ENCODE measurements around the gene MYO1A.
"Not testable (repeated sequence)": the region's sequence is repeated elsewhere in the genome, so short reads cannot be mapped to it uniquely, and the experiment has no call there.

Gene MYO1A

DNA sequence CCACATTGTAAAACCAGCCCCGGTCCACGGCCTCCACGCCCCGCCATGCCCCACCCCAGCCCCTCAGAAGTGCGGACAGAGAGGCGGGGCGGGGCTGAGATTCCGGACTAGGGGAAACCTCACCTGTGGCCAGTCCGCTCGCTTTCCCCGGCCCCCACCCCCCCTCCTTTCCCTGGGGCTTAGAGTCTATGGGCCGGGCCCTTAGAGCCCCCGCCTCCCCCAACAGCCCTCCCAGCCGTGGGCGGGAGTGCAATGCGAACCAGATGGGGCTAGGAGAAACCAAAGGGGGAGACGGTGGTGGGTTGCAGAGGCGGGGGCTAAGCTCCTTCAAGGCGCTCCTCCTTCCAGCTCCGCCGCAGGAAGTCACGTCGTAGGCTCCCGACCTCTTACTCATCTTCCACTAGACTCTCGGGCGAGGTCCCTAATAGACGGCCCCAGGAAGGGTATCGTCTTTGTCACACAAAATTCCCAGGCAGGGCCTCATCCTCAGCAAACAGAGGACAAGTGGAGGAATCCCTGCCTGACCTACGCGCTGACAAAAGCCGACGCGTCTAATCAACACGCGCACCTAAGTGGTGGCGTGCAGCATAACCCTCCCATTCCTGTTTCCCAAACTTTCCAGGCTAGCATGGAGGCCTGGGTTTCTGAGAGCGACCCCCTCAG is 37.9 kb upstream of the MYO1A start:
- peak; percentile 89 to 93 for DNase-seq (ENCODE audit: extremely low read depth in 1 of 2, low read depth in 1 of 2)

GRCh38 chr12:57087010-57087690 is 37.2 kb upstream of the MYO1A start:
- peak; percentile 91 to 92 for DNase-seq (ENCODE audit: extremely low read depth in 1 of 2, low read depth in 1 of 2)

DNA sequence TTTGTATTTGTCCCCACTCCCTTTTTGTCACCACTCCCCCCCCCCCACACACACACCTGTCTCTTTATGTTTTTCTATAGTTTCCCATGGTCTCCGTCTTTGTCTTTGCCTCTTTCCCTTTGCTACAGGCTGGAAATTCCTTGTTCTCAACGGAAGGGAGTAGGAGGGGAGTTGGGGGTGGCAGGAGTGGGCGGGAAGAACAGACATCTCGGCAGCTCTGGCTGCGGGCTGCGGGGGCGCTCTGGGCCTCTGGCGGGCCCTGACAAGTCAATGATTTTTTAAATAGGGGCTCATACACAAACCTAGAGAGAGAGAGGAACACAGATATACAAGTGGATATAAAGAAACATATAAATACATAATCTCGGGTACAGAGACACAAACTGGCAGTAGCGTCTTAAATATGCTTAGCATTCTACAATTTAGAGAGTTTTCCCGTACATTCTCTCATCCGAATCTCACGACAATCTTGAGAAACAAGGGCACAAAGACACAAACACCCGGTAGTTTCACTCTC is 36.6 kb upstream of the MYO1A start:
- peak in 1 of 2 donors; percentile 52 for DNase-seq (ENCODE audit: extremely low read depth in 1 of 2, low read depth in 1 of 2)

DNA sequence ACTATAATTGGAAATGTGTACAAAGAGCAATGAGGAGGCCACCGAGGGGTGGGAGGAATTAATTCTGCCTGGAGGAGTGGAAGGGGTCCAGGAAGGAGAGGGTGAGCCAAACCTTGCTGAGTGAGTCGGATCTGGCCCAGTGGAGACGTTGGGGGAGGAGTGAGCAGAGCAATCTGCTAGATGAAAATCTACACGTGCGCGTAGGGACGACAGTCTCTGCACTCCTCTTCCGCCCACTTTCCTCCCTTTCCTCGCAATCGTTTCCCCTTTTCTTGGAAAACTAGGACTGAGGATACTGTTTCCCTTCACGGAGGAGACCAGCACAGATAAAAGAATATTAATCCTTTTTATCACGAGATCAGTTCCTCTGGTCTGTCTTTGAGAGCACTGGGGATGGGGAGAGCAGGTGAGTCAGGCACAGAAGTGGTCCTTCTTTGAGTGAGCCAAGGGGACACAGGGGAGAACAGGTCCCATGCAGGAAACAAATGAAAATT is 36.1 kb upstream of the MYO1A start:
- peak in 1 of 2 donors; percentile 45 for DNase-seq (ENCODE audit: extremely low read depth in 1 of 2, low read depth in 1 of 2)

- no peak for DNase-seq (ENCODE audit: extremely low read depth in 1 of 2, low read depth in 1 of 2)
Observed at GRCh38 chr12:57080855-57081254, 30.9 kb upstream of the MYO1A start.

DNA sequence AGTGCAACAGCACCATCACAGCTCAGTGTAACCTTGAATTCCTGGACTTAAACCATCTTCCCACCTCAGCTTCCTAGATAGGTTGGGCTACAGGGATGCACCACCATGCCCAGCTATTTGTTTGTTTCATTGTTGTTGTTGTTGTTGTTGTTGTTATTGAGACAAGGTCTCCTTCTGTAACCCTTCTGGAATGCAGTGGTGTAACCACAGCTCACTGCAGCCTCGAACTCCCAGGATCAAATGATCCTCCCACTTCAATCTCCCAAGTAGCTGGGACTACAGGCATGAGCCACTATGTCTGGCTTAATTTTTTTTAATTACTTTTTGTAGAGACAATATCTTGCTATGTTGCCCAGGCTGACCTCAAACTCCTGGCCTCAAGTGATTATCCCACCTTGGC is 29.9 kb upstream of the MYO1A start:
- no peak for DNase-seq (ENCODE audit: extremely low read depth in 1 of 2, low read depth in 1 of 2)

- DNase-seq (ENCODE audit: extremely low read depth in 1 of 2, low read depth in 1 of 2), result peak; percentile 89 to 96
Observed at GRCh38 chr12:57078519-57079404, 28.8 kb upstream of the MYO1A start, which contains the start of gene NEMP1. Gene NEMP1 (minus strand): TSS chr12:57078791. CDS start chr12:57078745, 46 bp downstream.

DNA sequence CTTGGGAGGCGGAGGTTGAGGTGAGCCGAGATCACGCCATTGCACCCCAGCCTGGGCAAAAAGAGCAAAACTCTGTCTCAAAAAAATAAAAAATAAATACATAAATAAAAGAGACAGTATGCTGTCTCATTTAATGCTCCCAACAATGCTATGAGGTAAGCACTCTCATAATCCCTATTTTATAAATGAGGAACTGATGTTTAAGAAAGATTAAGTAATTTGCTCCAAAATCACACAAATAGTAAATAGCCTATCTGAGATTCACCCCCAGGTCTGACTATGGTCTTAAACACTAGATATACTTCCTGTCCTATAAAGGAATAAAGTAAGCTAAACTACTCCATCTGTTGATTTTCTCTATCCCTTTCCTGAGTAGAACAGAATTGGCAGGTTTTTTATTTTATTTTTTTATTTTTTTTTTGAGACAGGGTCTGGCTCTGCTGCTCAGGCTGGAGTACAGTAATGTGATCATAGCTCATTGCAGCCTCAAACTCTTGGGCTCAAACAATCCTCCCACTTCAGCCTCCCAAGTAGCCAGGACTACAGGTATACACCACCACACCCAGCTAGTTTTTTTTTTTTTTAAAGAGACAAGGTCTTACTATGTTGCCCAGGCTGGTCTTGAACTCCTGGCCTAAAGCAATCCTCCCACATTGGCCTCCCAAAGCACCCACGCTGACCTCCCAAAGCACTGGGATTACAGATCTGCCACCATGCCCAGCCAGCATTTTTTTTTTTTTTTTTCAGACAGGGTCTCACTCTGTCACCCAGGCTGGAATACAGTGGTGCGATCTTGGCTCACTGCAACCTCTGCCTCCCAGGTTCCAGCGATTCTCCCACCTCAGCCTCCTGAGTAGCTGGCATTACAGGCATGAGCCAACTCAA is 23.9 kb upstream of the MYO1A start:
- not testable (repeated sequence) for DNase-seq (ENCODE audit: extremely low read depth in 1 of 2, low read depth in 1 of 2)

- no peak for DNase-seq (ENCODE audit: extremely low read depth in 1 of 2, low read depth in 1 of 2)
Observed at GRCh38 chr12:57072661-57073060, 22.7 kb upstream of the MYO1A start.

GRCh38 chr12:57069523-57069922 is 19.6 kb upstream of the MYO1A start:
- DNase-seq (ENCODE audit: extremely low read depth in 1 of 2, low read depth in 1 of 2), result peak in 1 of 2 donors; percentile 49

GRCh38 chr12:57066245-57066644 is 16.3 kb upstream of the MYO1A start:
- DNase-seq (ENCODE audit: extremely low read depth in 1 of 2, low read depth in 1 of 2), result no peak

DNA sequence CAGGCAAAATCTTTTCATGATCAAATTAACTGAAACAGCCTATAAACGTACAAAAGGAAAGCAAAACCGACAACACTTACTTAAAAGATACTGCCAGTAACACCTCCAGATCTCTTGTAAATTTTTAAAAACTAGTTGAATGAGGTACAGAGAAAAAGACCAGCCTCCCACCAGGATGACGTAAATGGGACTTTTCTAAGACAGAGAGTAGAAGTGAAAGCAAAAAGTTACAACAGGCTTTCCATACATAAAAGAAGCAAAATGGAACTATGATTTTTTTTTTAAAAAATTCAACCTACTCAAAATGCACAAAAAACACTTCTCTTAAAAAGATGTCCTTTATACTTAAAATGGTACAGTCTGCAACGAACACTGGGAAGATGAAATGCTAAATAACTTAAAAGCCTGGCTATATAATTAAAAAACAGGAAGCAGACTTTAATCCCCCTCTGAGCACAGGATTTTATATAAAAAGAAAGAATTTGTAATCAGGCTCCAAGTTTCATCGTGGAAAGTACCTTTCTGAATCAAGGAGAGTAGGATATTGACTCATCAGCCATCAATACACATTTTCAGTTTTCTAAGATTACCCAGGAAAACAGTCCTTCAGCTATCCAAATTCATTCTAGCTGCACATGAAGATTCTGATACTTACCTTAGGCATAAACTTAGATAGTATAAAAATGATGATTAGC is 14.2 kb upstream of the MYO1A start:
- peak in 1 of 2 donors; percentile 46 for DNase-seq (ENCODE audit: extremely low read depth in 1 of 2, low read depth in 1 of 2)

DNA sequence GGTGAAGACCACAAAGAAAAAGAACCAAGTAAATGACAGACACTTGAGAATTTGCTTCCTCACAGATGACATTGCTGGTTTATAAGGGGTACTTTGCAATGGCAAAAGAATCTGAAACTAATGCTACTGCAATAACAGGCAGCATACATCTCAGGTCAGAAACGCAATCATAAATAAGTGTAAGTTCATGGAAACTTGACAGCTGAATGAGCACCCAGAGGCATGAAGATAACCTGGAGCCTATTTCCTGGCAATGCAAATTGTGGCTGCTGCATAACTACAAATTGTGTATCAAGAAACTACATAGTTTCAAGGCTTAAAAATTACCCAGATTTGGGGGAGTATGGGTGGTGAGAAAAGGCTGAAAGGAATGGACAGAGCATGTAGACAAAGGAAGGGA is 8.5 kb upstream of the MYO1A start:
- no peak for DNase-seq (ENCODE audit: extremely low read depth in 1 of 2, low read depth in 1 of 2)

GRCh38 chr12:57057067-57057751 is 7.3 kb upstream of the MYO1A start:
- no peak for DNase-seq (ENCODE audit: extremely low read depth in 1 of 2, low read depth in 1 of 2)

DNA sequence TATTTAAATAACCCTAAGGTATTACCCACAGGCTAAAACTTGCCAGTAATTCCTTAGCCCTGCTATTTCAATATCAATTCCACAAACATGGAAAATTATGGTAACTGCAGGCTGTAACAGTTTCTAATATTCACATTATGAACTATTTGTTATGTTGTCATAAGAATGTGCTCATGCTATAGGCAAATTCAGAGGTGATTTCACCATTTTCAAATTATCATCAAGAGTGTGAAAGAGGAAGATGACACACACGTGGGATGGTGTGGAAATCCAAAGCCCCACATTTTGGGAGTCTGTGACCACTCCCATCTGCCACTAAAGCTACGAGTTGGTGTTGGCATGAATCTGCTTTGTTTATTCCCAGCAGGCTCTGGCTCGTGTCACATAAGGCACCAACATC is 5.9 kb upstream of the MYO1A start:
- DNase-seq (ENCODE audit: extremely low read depth in 1 of 2, low read depth in 1 of 2), result no peak

- DNase-seq (ENCODE audit: extremely low read depth in 1 of 2, low read depth in 1 of 2), result not testable (repeated sequence)
Observed at GRCh38 chr12:57053901-57054300, 4.0 kb upstream of the MYO1A start.

DNA sequence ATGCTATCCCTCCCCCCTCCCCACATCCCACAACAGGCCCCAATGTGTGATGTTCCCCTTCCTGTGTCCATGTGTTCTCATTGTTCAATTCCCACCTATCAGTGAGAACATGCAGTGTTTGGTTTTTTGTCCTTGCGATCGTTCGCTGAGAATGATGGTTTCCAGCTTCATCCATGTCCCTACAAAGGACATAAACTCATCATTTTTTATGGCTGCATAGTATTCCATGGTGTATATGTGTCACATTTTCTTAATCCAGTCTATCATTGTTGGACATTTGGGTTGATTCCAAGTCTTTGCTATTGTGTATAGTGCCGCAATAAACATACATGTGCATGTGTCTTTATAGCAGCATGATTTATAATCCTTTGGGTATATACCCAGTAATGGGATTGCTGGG is 3.2 kb upstream of the MYO1A start:
- not testable (repeated sequence) for DNase-seq (ENCODE audit: extremely low read depth in 1 of 2, low read depth in 1 of 2)

GRCh38 chr12:57051011-57051410 is 1.1 kb upstream of the MYO1A start:
- DNase-seq (ENCODE audit: extremely low read depth in 1 of 2, low read depth in 1 of 2), result no peak

DNA sequence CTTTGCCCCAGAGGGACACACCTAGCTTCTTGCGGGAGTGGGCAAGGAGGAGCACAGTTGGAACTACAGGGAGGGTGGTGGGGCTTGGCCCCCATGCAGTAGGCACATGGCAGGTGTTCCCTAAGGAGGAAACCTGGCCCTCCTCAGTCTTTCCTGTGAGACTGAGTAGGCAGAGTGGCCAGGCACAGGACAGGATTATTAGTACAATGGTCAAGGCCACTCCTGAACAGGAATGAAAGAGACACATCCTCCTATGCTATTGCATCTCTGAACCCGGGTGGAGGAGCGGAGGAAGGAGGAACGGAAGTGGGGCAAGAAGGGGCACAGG is 846 bp downstream of the MYO1A start:
- DNase-seq (ENCODE audit: extremely low read depth in 1 of 2, low read depth in 1 of 2), result no peak
